WTC11 (cell line): ENCODE results near the gene KLHL5. TPM values are rescaled to one million over a fixed set of nuclear protein-coding genes. Genes with fewer than 3 reads are reported as not detected.

Experiments
- ATAC-seq: fragments of 200-7000 bp; cut with Tn5 transposase; 2 replicates; pipeline ENCODE4 v1.10.0; 2021; ENCODE audit warnings: mild to moderate bottlenecking, moderate library complexity
- CTCF ChIA-PET: fragments of 300-600 bp; sonication (Branson Sonifier 250); formaldehyde crosslinking; loops from one replicate; lab custom pipeline; 2021; ENCODE audit warnings: antibody characterized with exemption; lab: Charles Lee
- POLR2A ChIA-PET: fragments of 350-600 bp; sonication (Branson Sonifier 250); formaldehyde crosslinking; loops from one replicate; lab custom pipeline; 2021; ENCODE audit warnings: antibody characterized with exemption; lab: Charles Lee
- DNase-seq: peaks from one replicate; pipeline ENCODE4 v3.0.0; 2021; ENCODE audit warnings: low spot score
- H3K27ac Mint-ChIP-seq: 2 replicates; pipeline ENCODE4 v1.8.0; 2021; ENCODE audit warnings: mixed read lengths
- H3K27me3 Mint-ChIP-seq: 2 replicates; pipeline ENCODE4 v1.8.0; 2021; ENCODE audit warnings: low read depth, mild to moderate bottlenecking, moderate library complexity, mixed read lengths
- H3K36me3 Mint-ChIP-seq: 2 replicates; pipeline ENCODE4 v1.8.0; 2021; ENCODE audit warnings: mixed read lengths
- H3K4me1 Mint-ChIP-seq: 2 replicates; pipeline ENCODE4 v1.8.0; 2022; ENCODE audit warnings: mixed read lengths
- H3K4me3 Mint-ChIP-seq: 2 replicates; pipeline ENCODE4 v1.8.0; 2021; ENCODE audit warnings: mild to moderate bottlenecking, moderate library complexity, mixed read lengths
- H3K9me3 Mint-ChIP-seq: 2 replicates; pipeline ENCODE4 v1.8.0; 2021; ENCODE audit warnings: mixed read lengths
- ATF3 ChIP-seq: sonication (generic); formaldehyde crosslinking; conservative IDR thresholded peaks from 2 replicates; pipeline ENCODE4 v1.8.1; 2022; ENCODE audit warnings: mild to moderate bottlenecking, missing genetic modification reagents
- CREB1 ChIP-seq: sonication (generic); formaldehyde crosslinking; IDR thresholded peaks from 2 replicates; pipeline ENCODE4 v1.8.0; 2023; ENCODE audit warnings: mild to moderate bottlenecking, missing genetic modification reagents
- CREM ChIP-seq: sonication (generic); formaldehyde crosslinking; IDR thresholded peaks from 2 replicates; pipeline ENCODE4 v1.8.1; 2022; ENCODE audit warnings: mild to moderate bottlenecking, missing genetic modification reagents, moderate library complexity
- E2F5 ChIP-seq: sonication (generic); formaldehyde crosslinking; IDR thresholded peaks from 2 replicates; pipeline ENCODE4 v1.8.1; 2022; ENCODE audit warnings: mild to moderate bottlenecking, moderate library complexity, missing genetic modification reagents
- ESRRA ChIP-seq: sonication (generic); formaldehyde crosslinking; IDR thresholded peaks from 2 replicates; pipeline ENCODE4 v1.8.1; 2022; ENCODE audit warnings: mild to moderate bottlenecking, missing genetic modification reagents, borderline replicate concordance
- FOXJ3 ChIP-seq: sonication (generic); formaldehyde crosslinking; IDR thresholded peaks from 2 replicates; pipeline ENCODE4 v1.9.0; 2021; ENCODE audit warnings: missing genetic modification reagents, mild to moderate bottlenecking, borderline replicate concordance
- FOXP1 ChIP-seq: sonication (generic); formaldehyde crosslinking; IDR thresholded peaks from 2 replicates; pipeline ENCODE4 v1.8.0; 2022; ENCODE audit warnings: missing genetic modification reagents, mild to moderate bottlenecking, moderate library complexity, borderline replicate concordance
- GTF2I ChIP-seq: fragments of 250-450 bp; sonication (Bioruptor Pico); conservative IDR thresholded peaks from 2 replicates; pipeline ENCODE4 v1.4.0; 2021; ENCODE audit warnings: mild to moderate bottlenecking
- HMGA2 ChIP-seq: fragments of 250-450 bp; sonication (Bioruptor Pico); IDR thresholded peaks from 2 replicates; pipeline ENCODE4 v1.4.0; 2021; ENCODE audit warnings: mild to moderate bottlenecking, moderate library complexity
- JAZF1 ChIP-seq: fragments of 250-450 bp; sonication (Bioruptor Pico); IDR thresholded peaks from 2 replicates; pipeline ENCODE4 v1.9.0; 2021; ENCODE audit warnings: moderate library complexity, mild to moderate bottlenecking, inconsistent platforms
- NR1H2 ChIP-seq: sonication (generic); formaldehyde crosslinking; IDR thresholded peaks from 2 replicates; pipeline ENCODE4 v1.9.0; 2021; ENCODE audit warnings: mild to moderate bottlenecking, moderate library complexity, missing genetic modification reagents
- NR2C2 ChIP-seq: sonication (generic); formaldehyde crosslinking; IDR thresholded peaks from 2 replicates; pipeline ENCODE4 v1.8.0; 2022; ENCODE audit warnings: mild to moderate bottlenecking, missing genetic modification reagents
- NR3C1 ChIP-seq: sonication (generic); formaldehyde crosslinking; conservative IDR thresholded peaks from 2 replicates; pipeline ENCODE4 v1.8.1; 2023; ENCODE audit warnings: low read depth, mild to moderate bottlenecking, missing genetic modification reagents
- TEAD4 ChIP-seq: sonication (generic); formaldehyde crosslinking; IDR thresholded peaks from 2 replicates; pipeline ENCODE4 v1.8.0; 2022; ENCODE audit warnings: mild to moderate bottlenecking, missing genetic modification reagents
- ZBTB43 ChIP-seq: sonication (generic); formaldehyde crosslinking; IDR thresholded peaks from 2 replicates; pipeline ENCODE4 v1.8.1; 2023; ENCODE audit warnings: mild to moderate bottlenecking, missing genetic modification reagents
- ZNF138 ChIP-seq: sonication (generic); formaldehyde crosslinking; conservative IDR thresholded peaks from 2 replicates; pipeline ENCODE4 v1.8.1; 2022; ENCODE audit warnings: mild to moderate bottlenecking, moderate library complexity, missing genetic modification reagents
- ZNF219 ChIP-seq: sonication (generic); formaldehyde crosslinking; IDR thresholded peaks from 2 replicates; pipeline ENCODE4 v1.8.0; 2023; ENCODE audit warnings: missing genetic modification reagents, mild to moderate bottlenecking, borderline replicate concordance
- ZNF423 ChIP-seq: fragments of 250-450 bp; sonication (Bioruptor Pico); IDR thresholded peaks from 2 replicates; pipeline ENCODE4 v2.1.2; 2022; ENCODE audit warnings: mild to moderate bottlenecking, moderate library complexity
- ZSCAN18 ChIP-seq: fragments of 250-450 bp; sonication (Bioruptor Pico); IDR thresholded peaks from 2 replicates; pipeline ENCODE4 v2.1.2; 2022; ENCODE audit warnings: mild to moderate bottlenecking, moderate library complexity
- total RNA-seq: library from RNA; stranded (reverse); gene quantifications from 3 replicates; pipeline ENCODE4 v1.2.3, GENCODE V29; 2021
- TF ChIP-seq, protein P1 (sequence below): sonication (generic); formaldehyde crosslinking; IDR thresholded peaks from 2 replicates; pipeline ENCODE4 v1.8.0; 2022; ENCODE audit warnings: mild to moderate bottlenecking, missing genetic modification reagents
- TF ChIP-seq, protein P2 (sequence below): sonication (generic); formaldehyde crosslinking; IDR thresholded peaks from 2 replicates; pipeline ENCODE4 v1.8.1; 2023; ENCODE audit warnings: mild to moderate bottlenecking, missing genetic modification reagents, borderline replicate concordance
- TF ChIP-seq, protein P3 (sequence below): sonication (generic); formaldehyde crosslinking; IDR thresholded peaks from 2 replicates; pipeline ENCODE4 v1.8.1; 2022; ENCODE audit warnings: low read depth, mild to moderate bottlenecking, moderate library complexity, missing genetic modification reagents, borderline replicate concordance

Gene KLHL5
- total RNA-seq, 1 experiment from 2014 or later, result 21.1 TPM

GRCh38 chr4:39067451-39067850 lies 5.4 kb downstream of the KLHL5 start:
- H3K4me1 Mint-ChIP-seq, result peaks cover 23% of the 10 kb centered on the region
- no peak for TF ChIP-seq ESRRA (CRISPR knock-in tag)
- TF ChIP-seq, protein P1, sequence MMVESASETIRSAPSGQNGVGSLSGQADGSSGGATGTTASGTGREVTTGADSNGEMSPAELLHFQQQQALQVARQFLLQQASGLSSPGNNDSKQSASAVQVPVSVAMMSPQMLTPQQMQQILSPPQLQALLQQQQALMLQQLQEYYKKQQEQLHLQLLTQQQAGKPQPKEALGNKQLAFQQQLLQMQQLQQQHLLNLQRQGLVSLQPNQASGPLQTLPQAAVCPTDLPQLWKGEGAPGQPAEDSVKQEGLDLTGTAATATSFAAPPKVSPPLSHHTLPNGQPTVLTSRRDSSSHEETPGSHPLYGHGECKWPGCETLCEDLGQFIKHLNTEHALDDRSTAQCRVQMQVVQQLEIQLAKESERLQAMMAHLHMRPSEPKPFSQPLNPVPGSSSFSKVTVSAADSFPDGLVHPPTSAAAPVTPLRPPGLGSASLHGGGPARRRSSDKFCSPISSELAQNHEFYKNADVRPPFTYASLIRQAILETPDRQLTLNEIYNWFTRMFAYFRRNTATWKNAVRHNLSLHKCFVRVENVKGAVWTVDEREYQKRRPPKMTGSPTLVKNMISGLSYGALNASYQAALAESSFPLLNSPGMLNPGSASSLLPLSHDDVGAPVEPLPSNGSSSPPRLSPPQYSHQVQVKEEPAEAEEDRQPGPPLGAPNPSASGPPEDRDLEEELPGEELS (CRISPR knock-in tag), result no peak
- no peak for TF ChIP-seq HMGA2 (CRISPR knock-in tag)
- no peaks in the 10 kb centered on the region for H3K27me3 Mint-ChIP-seq
- no peaks in the 10 kb centered on the region for H3K36me3 Mint-ChIP-seq
- CTCF ChIA-PET, result no interaction called here
- POLR2A ChIA-PET, result interaction anchor here (0.7 kb wide), 1 partner anchor 597 kb away, joined by 3 read pairs; no protein-coding TSS in a partner anchor
- H3K9me3 Mint-ChIP-seq, result no peaks in the 10 kb centered on the region
- H3K27ac Mint-ChIP-seq, result no peak overlapping the region
- H3K4me3 Mint-ChIP-seq, result no peak overlapping the region
- no peak for DNase-seq
- ATAC-seq, result no peak

DNA sequence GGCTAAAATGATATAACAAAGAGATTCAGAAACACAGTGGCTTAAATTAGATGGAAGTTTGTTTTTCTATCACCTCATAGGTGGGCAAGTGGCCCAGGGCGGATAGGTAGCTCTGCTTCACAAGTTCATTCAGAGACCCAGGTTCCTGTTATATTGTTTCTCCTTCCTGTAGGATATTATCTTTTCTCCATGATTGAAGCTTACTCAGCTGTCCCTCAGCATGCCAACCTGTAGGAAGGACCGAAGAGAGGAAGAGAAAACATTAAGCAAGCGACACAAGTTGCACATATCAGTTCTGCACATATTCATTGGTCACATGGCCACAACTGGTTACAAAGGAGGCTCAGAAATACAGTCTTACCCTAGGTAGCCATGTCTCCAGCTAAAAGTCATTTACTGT lies 6.9 kb downstream of the KLHL5 start:
- H3K27me3 Mint-ChIP-seq, result no peaks in the 10 kb centered on the region
- no peak overlapping the region for H3K27ac Mint-ChIP-seq
- POLR2A ChIA-PET, result no interaction called here
- no peak overlapping the region for H3K4me3 Mint-ChIP-seq
- TF ChIP-seq, protein P2, sequence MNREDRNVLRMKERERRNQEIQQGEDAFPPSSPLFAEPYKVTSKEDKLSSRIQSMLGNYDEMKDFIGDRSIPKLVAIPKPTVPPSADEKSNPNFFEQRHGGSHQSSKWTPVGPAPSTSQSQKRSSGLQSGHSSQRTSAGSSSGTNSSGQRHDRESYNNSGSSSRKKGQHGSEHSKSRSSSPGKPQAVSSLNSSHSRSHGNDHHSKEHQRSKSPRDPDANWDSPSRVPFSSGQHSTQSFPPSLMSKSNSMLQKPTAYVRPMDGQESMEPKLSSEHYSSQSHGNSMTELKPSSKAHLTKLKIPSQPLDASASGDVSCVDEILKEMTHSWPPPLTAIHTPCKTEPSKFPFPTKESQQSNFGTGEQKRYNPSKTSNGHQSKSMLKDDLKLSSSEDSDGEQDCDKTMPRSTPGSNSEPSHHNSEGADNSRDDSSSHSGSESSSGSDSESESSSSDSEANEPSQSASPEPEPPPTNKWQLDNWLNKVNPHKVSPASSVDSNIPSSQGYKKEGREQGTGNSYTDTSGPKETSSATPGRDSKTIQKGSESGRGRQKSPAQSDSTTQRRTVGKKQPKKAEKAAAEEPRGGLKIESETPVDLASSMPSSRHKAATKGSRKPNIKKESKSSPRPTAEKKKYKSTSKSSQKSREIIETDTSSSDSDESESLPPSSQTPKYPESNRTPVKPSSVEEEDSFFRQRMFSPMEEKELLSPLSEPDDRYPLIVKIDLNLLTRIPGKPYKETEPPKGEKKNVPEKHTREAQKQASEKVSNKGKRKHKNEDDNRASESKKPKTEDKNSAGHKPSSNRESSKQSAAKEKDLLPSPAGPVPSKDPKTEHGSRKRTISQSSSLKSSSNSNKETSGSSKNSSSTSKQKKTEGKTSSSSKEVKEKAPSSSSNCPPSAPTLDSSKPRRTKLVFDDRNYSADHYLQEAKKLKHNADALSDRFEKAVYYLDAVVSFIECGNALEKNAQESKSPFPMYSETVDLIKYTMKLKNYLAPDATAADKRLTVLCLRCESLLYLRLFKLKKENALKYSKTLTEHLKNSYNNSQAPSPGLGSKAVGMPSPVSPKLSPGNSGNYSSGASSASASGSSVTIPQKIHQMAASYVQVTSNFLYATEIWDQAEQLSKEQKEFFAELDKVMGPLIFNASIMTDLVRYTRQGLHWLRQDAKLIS (CRISPR knock-in tag), result no peak
- TF ChIP-seq E2F5 (CRISPR knock-in tag) (no peak), ZSCAN18 (CRISPR knock-in tag) (no peak), FOXP1 (CRISPR knock-in tag) (no peak), NR2C2 (CRISPR knock-in tag) (no peak), ZNF423 (no peak), NR3C1 (CRISPR knock-in tag) (no peak), ATF3 (CRISPR knock-in tag) (no peak), CREM (CRISPR knock-in tag) (no peak)
- TF ChIP-seq, all 79 proteins: peak for 0
- H3K4me1 Mint-ChIP-seq, result peaks cover 13% of the 10 kb centered on the region
- no peak for DNase-seq
- no peaks in the 10 kb centered on the region for H3K36me3 Mint-ChIP-seq
- H3K9me3 Mint-ChIP-seq, result no peaks in the 10 kb centered on the region
- no peak for ATAC-seq
- CTCF ChIA-PET, result no interaction called here

DNA sequence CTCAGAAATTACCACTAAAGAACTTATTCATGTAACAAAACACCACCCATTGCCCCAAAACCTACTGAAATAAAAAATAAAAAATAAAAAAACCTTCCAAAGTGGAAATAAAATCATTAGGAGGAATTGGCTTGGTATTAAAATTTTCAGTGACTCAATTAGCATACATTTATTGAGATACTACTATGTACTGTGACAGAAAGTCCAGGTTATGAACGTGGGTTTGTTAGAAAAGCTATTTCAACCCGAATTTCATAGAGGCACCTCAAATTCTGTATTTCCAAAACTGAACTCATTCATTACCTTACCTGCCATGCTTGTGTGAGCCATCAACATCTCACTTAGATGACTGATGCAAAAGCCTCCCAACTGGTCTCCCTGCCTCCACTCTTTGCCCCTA lies 16.8 kb downstream of the KLHL5 start:
- CTCF ChIA-PET, result no interaction called here
- no peaks in the 10 kb centered on the region for H3K27me3 Mint-ChIP-seq
- H3K4me3 Mint-ChIP-seq, result no peak overlapping the region
- H3K9me3 Mint-ChIP-seq, result no peaks in the 10 kb centered on the region
- POLR2A ChIA-PET, result no interaction called here
- ATAC-seq, result no peak
- H3K27ac Mint-ChIP-seq, result no peak overlapping the region
- peaks cover 4% of the 10 kb centered on the region; the same call in 1 of the 2 replicates for H3K4me1 Mint-ChIP-seq
- no peak for TF ChIP-seq ZBTB43
- no peak for TF ChIP-seq HMGA2 (CRISPR knock-in tag)
- TF ChIP-seq JAZF1 (CRISPR knock-in tag), result no peak
- TF ChIP-seq CREB1 (CRISPR knock-in tag), result no peak
- TF ChIP-seq, protein P3, sequence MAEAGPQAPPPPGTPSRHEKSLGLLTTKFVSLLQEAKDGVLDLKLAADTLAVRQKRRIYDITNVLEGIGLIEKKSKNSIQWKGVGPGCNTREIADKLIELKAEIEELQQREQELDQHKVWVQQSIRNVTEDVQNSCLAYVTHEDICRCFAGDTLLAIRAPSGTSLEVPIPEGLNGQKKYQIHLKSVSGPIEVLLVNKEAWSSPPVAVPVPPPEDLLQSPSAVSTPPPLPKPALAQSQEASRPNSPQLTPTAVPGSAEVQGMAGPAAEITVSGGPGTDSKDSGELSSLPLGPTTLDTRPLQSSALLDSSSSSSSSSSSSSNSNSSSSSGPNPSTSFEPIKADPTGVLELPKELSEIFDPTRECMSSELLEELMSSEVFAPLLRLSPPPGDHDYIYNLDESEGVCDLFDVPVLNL (CRISPR knock-in tag), result no peak
- no peak for TF ChIP-seq NR1H2 (CRISPR knock-in tag)
- no peak for TF ChIP-seq ZNF219 (CRISPR knock-in tag)
- no peak for TF ChIP-seq FOXJ3
- no peak for TF ChIP-seq ZNF423
- no peak for TF ChIP-seq TEAD4 (CRISPR knock-in tag)
- no peak for TF ChIP-seq GTF2I (CRISPR knock-in tag)
- TF ChIP-seq ZNF138, result no peak
- TF ChIP-seq, all 79 proteins: peak for 0
- 0 out of 2 replicates have a peak, but pooled peaks cover 3% of the 10 kb centered on the region for H3K36me3 Mint-ChIP-seq
- no peak for DNase-seq
